Measurements from ENCODE around the gene CIB4.

Gene CIB4

GRCh38 chr2:26580751-26581150 lies 60.4 kb downstream of the CIB4 start:
- no peak overlapping the region for H3K27ac ChIP-seq
- ChIA-PET POLR2A (ENCODE audit: low non-redundant PET) (no interaction called here), CTCF (interaction anchor here (1.0 kb wide), 1 partner anchor 165 kb away, joined by 5 read pairs; no protein-coding TSS in a partner anchor)
- no peak for TF ChIP-seq CTCF (conservative IDR thresholded peaks at IDR 0.05; ENCODE audit: low read depth)
- DNase-seq (ENCODE audit: low spot score) = no peak

GRCh38 chr2:26580151-26580550 lies 61.0 kb downstream of the CIB4 start:
- no peak for TF ChIP-seq CTCF (conservative IDR thresholded peaks at IDR 0.05; ENCODE audit: low read depth)
- ChIA-PET POLR2A (ENCODE audit: low non-redundant PET) (no interaction called here), CTCF (interaction anchor here (0.7 kb wide), 1 partner anchor 76 kb away, joined by 4 read pairs; no protein-coding TSS in a partner anchor)
- DNase-seq (ENCODE audit: low spot score) = no peak
- H3K27ac ChIP-seq = no peak overlapping the region

GRCh38 chr2:26579723-26580040 lies 61.5 kb downstream of the CIB4 start:
- POLR2A ChIA-PET (ENCODE audit: low non-redundant PET) = no interaction called here
- DNase-seq (ENCODE audit: low spot score) = no peak
- CTCF ChIA-PET = interaction anchor here (0.7 kb wide), 1 partner anchor 76 kb away, joined by 4 read pairs; no protein-coding TSS in a partner anchor
- no peak overlapping the region for H3K27ac ChIP-seq
- no peak for TF ChIP-seq CTCF (conservative IDR thresholded peaks at IDR 0.05; ENCODE audit: low read depth)

GRCh38 chr2:26579025-26579722 lies 62.0 kb downstream of the CIB4 start:
- H3K27ac ChIP-seq = no peak overlapping the region
- ChIA-PET CTCF (interaction anchor here (0.5 to 3.0 kb wide), 5 partner anchors 28 to 203 kb away, joined by 3 to 11 read pairs (median 4); no protein-coding TSS in a partner anchor), POLR2A (ENCODE audit: low non-redundant PET) (no interaction called here)
- no peak for DNase-seq (ENCODE audit: low spot score)
- no peak for TF ChIP-seq CTCF (conservative IDR thresholded peaks at IDR 0.05; ENCODE audit: low read depth)

- no peak for TF ChIP-seq CTCF (conservative IDR thresholded peaks at IDR 0.05; ENCODE audit: low read depth)
- no peak for DNase-seq (ENCODE audit: low spot score)
- POLR2A ChIA-PET (ENCODE audit: low non-redundant PET) = no interaction called here
- CTCF ChIA-PET = interaction anchor here (0.6 to 3.0 kb wide), 13 partner anchors 9 to 758 kb away, joined by 3 to 12 read pairs (median 3); no protein-coding TSS in a partner anchor
- no peak overlapping the region for H3K27ac ChIP-seq
Observed at GRCh38 chr2:26578581-26578980, 62.6 kb downstream of the CIB4 start.

- POLR2A ChIA-PET (ENCODE audit: low non-redundant PET) = no interaction called here
Observed at GRCh38 chr2:26578113-26578458, 63.1 kb downstream of the CIB4 start.

More at GRCh38 chr2:26578113-26578458, 63.1 kb downstream of the CIB4 start:
- no peak overlapping the region for H3K27ac ChIP-seq
- peak; percentile 57 for TF ChIP-seq CTCF (conservative IDR thresholded peaks at IDR 0.05; ENCODE audit: low read depth)
- CTCF ChIA-PET = interaction anchor here (0.6 to 3.0 kb wide), 18 partner anchors 9 to 1393 kb away, joined by 3 to 12 read pairs (median 4); no protein-coding TSS in a partner anchor
- no peak for DNase-seq (ENCODE audit: low spot score)
